AG09319 (cell line): ENCODE results near the gene PHF5A.

Experiments
- DNase-seq: peaks from one replicate; pipeline ENCODE4 v3.0.0-alpha.2; 2010; ENCODE audit warnings: low read depth; ENCODE audit errors: extremely low read depth
- TF ChIP-seq, protein P1 (sequence below): IDR thresholded peaks from 2 replicates; pipeline ENCODE4 v1.5.1; 2011; ENCODE audit warnings: low read depth, mild to moderate bottlenecking, inconsistent platforms, low read length, moderate library complexity

PHF5A gene

DNA sequence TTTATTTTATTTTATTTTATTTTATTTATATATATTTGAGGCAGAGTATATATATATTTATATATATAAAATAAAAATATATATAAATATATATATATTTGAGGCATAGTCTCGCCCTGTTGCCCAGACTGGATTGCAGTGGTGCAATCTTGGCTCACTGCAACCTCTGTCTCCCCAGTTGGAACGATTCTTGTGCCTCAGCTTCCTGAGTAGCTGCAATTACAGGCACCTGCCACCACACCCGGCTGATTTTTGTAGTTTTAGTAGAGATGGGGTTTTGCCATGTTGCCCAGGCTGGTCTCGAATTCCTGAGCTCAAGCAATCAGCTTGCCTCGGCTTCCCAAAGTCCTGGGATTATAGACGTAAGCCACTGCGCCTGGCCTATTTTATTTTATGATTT is 31.8 kb upstream of the PHF5A start:
- no peak for DNase-seq
- TF ChIP-seq, protein P1, sequence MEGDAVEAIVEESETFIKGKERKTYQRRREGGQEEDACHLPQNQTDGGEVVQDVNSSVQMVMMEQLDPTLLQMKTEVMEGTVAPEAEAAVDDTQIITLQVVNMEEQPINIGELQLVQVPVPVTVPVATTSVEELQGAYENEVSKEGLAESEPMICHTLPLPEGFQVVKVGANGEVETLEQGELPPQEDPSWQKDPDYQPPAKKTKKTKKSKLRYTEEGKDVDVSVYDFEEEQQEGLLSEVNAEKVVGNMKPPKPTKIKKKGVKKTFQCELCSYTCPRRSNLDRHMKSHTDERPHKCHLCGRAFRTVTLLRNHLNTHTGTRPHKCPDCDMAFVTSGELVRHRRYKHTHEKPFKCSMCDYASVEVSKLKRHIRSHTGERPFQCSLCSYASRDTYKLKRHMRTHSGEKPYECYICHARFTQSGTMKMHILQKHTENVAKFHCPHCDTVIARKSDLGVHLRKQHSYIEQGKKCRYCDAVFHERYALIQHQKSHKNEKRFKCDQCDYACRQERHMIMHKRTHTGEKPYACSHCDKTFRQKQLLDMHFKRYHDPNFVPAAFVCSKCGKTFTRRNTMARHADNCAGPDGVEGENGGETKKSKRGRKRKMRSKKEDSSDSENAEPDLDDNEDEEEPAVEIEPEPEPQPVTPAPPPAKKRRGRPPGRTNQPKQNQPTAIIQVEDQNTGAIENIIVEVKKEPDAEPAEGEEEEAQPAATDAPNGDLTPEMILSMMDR, result no peak

DNA sequence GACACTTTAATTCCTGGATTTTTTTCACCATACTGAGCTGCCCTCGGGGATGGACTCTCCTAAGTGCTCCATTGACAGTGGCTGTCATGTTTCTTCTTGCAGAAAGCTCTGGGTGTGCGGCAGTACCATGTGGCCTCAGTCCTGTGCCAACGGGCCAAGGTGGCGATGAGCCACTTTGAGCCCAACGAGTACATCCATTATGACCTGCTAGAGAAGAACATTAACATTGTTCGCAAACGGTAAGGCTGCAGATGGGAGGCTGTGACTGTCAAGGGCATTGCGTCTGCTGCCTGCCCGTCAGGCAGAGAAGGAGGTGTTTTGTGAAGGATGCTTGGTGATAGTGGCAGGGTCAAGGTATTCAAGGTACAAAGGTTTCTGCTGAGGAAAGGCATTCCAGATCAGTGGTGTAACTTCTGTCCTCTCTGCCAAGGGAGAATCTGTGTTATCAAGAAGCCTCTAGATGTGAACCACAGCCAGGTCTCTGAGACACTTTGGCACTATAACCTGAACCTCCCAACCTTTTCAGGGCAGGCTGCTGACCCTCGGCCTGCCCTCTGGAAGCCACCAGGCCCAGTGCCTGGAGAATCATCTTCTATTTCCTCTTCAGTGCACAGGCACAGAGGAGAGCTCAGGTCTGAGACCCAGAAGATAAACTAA is 31.3 kb upstream of the PHF5A start:
- TF ChIP-seq, protein P1, result no peak
- DNase-seq, result no peak

DNA sequence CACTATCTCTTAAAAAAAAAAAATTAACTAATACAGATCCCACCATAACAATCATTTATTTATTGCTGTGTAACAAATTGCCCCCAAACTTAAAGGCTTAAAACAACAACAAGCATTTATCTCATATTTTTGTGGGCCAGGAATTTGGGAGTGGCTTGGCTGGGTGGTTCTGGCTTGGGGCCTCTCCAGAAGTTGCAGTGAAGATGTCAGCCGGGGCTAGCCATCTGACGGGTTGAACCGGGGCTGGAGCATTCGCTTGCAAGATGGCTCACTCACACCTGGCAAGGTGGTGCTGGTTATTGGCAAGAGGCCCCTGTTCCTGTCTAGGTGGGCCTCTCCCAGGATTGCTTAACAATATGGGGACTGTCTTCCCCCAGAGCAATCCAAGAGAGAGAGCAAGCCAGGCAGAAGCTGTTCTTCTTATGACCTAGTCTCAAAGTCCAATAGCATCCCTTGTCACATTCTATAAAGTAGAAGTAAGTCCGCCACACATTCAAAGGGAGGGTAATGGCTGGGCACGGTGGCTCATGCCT is 29.9 kb upstream of the PHF5A start:
- TF ChIP-seq, protein P1, result no peak
- DNase-seq, result no peak

DNA sequence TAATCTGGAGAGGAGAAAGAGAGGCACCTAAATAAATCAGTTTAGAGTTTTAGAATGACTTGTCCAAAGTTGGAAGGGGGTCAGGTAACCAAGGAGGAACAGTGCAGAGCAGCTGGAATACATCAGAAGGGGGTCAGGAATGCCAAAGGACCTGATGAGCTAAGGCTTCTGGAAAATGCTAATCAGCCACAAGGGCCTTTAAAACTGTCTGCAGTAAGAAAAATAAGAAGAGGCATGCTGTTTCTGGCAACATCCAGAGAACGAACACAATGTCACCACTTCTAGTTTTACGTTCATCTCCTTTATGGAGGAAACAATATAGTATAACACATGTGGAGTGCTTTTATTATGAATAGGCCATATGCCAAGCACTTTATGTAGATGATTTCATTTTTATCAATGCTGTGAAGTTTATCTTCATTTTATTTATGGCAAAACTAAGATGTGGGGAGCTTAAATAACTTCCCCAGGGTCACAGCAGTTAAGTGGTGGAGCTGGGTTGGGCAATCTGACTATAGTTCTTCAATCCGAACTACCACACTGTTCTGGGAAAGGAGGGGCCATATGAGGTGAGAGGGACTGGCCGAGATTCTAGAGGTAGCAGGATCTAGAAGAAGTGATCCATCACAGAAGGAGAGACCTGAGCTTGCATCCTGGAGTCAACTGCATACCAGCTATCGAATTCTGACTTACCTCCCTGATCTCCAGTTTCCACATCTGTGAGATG is 23.0 kb upstream of the PHF5A start:
- DNase-seq, result no peak
- TF ChIP-seq, protein P1, result no peak

DNA sequence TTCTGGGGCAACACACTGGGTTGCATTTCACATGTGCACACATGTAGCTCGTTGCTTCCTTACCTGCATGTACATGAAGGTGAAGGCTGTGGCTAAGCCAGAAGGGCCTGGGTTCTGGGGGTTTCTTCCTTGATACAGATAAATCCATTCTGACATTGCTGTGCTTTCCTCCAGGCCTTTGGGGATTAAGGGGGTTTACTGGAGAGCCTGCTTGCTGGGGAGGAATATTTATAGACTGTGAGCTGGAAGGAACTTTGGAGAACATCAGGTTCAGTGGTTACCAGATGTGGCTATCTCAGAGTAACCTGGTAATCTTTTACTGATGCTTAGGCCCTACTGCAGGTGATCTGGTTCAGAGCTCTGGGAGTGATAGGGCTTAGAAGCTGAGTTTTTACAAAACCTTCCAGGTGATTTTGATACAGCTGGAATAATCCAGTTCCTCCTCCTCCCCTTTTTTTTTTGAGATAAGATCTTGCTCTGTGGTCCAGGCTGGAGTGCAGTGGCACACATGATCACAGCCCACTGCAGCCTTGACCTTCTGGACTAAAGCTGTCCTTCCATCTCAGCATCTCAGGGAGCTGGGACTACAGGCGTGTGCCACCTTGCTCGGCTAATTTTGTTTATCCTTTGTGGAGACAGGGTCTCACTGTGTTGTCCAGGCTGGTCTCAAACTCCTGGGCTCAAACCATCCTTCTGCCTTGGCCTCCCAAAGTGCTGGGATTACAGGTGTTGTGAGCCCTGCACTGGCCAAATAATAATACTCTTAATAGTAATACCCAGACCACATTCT is 20.3 kb upstream of the PHF5A start:
- TF ChIP-seq, protein P1, result no peak
- no peak for DNase-seq

DNA sequence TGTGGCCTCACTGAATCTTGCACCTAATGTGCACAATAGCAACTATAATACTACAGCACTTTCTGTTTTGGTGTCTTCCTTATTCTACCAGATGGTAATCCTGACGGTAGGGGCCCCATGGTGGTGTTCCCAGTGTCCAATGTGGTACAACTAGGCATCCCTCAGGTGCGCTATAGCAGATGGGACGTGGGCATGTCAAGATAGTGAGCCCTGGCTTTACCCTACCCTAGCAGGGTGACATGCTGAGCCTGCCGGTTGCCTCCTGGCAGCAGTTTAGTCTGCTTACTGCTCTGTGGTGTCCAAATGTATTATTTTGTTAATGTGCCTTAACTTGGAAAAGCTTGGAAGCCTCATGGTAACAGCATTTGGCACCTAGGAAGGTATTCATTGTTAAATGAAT is 19.6 kb upstream of the PHF5A start:
- TF ChIP-seq, protein P1, result no peak
- no peak for DNase-seq
